Parathyroid adenoma (tissue), 2 donors: Measurements from ENCODE around the gene KIDINS220.

Source experiments
- H2AFZ ChIP-seq: fragments of 300-600 bp; sonication (generic); one replicate; pipeline ENCODE4 v1.7.0; 2017; ENCODE audit warnings: antibody characterized with exemption, mild to moderate bottlenecking
- H3K27ac ChIP-seq: fragments of 300-600 bp; sonication (generic); one replicate; pipeline ENCODE4 v1.7.0; 2017
- H3K27me3 ChIP-seq: fragments of 300-600 bp; sonication (generic); one replicate; pipeline ENCODE4 v1.7.0; 2017; ENCODE audit warnings: low read length; ENCODE audit not compliant: control insufficient read depth, insufficient read depth
- H3K36me3 ChIP-seq: fragments of 300-600 bp; sonication (generic); one replicate; pipeline ENCODE4 v1.7.0; 2017; ENCODE audit warnings: low read length; ENCODE audit not compliant: control insufficient read depth, insufficient read depth
- H3K4me1 ChIP-seq: fragments of 300-600 bp; sonication (generic); one replicate; pipeline ENCODE4 v1.7.0; 2017; ENCODE audit warnings: control low read depth
- H3K4me2 ChIP-seq: fragments of 300-600 bp; sonication (generic); one replicate; pipeline ENCODE4 v1.7.0; 2017; ENCODE audit warnings: low read length
- H3K4me3 ChIP-seq: fragments of 300-600 bp; sonication (generic); one replicate; pipeline ENCODE4 v1.7.0; 2017; ENCODE audit warnings: low read depth, low read length
- H3K79me2 ChIP-seq: fragments of 300-600 bp; sonication (generic); one replicate; pipeline ENCODE4 v1.7.0; 2017; ENCODE audit warnings: control low read depth
- H3K9ac ChIP-seq: fragments of 300-600 bp; sonication (generic); one replicate; pipeline ENCODE4 v1.7.0; 2017; ENCODE audit warnings: mild to moderate bottlenecking
- H3K9me3 ChIP-seq: fragments of 300-600 bp; sonication (generic); one replicate; pipeline ENCODE4 v1.7.0; 2017; ENCODE audit warnings: low read length; ENCODE audit not compliant: control insufficient read depth
- TF ChIP-seq, protein P1 (sequence below): fragments of 300-600 bp; sonication (generic); IDR thresholded peaks from one replicate; pipeline ENCODE4 v1.7.0; 2017; ENCODE audit warnings: antibody characterized with exemption, mild to moderate bottlenecking
- donor health status: primary hyperparathyroidism.

KIDINS220 gene

DNA sequence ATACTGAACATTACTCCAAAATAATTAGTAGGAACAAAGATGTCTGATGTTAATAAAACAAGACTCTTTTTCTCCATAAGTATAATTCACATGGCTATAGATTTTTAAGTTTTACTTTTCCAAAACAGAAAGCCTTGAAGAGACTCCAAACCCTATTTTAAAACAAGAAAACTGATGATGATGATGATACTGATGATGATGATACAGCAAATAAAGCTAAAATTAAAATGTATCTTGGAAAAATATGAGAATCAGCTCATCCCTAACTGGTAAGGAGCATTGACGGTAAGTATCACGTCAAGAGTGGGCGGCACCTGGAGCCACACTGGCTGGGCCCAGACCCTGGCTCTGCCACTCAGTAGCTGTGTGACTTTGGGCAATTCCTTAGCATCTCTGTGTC, 116.0 kb downstream of the KIDINS220 start:
- Histone ChIP-seq H2AFZ (no peak overlapping the region), H3K9me3 (no peaks in the 10 kb centered on the region), H3K36me3 (no peaks in the 10 kb centered on the region), H3K27me3 (no peaks in the 10 kb centered on the region), H3K4me3 (no peak overlapping the region), H3K9ac (no peak overlapping the region), H3K4me1 (no peaks in the 10 kb centered on the region), H3K79me2 (no peaks in the 10 kb centered on the region), H3K27ac (no peak overlapping the region), H3K4me2 (no peak overlapping the region)
- TF ChIP-seq, protein P1, sequence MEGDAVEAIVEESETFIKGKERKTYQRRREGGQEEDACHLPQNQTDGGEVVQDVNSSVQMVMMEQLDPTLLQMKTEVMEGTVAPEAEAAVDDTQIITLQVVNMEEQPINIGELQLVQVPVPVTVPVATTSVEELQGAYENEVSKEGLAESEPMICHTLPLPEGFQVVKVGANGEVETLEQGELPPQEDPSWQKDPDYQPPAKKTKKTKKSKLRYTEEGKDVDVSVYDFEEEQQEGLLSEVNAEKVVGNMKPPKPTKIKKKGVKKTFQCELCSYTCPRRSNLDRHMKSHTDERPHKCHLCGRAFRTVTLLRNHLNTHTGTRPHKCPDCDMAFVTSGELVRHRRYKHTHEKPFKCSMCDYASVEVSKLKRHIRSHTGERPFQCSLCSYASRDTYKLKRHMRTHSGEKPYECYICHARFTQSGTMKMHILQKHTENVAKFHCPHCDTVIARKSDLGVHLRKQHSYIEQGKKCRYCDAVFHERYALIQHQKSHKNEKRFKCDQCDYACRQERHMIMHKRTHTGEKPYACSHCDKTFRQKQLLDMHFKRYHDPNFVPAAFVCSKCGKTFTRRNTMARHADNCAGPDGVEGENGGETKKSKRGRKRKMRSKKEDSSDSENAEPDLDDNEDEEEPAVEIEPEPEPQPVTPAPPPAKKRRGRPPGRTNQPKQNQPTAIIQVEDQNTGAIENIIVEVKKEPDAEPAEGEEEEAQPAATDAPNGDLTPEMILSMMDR: no peak

GRCh38 chr2:8720741-8721140, 116.7 kb downstream of the KIDINS220 start:
- H3K9ac ChIP-seq: no peak overlapping the region
- TF ChIP-seq, protein P1: no peak
- no peak overlapping the region for H2AFZ ChIP-seq

DNA sequence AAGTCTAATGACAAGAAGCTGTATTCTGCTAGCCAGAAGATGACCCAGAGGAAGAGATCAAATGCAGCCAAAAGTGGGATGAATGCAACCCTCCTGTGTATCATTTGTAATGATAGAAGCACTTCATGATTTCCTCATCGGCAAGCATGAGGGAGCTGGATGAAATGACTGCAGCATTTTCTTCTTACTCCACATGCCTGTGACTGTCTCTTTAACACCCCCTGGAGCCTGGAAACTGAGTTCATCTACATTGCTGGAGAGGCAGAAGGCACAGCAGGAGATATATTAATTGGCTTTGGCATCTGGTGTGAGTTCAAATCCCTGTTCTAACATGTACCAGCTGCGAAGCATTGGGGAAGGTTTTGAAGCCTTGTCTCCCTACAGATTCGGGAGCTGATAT, 117.9 kb downstream of the KIDINS220 start:
- Histone ChIP-seq H3K36me3 (no peaks in the 10 kb centered on the region), H3K79me2 (no peaks in the 10 kb centered on the region), H3K9me3 (no peaks in the 10 kb centered on the region), H3K4me3 (no peak overlapping the region), H3K4me2 (no peak overlapping the region), H3K9ac (no peak overlapping the region), H3K27me3 (no peaks in the 10 kb centered on the region), H2AFZ (no peak overlapping the region), H3K27ac (no peak overlapping the region), H3K4me1 (no peaks in the 10 kb centered on the region)
- TF ChIP-seq, protein P1: no peak

More at GRCh38 chr2:8720741-8721140, 116.7 kb downstream of the KIDINS220 start:
- Histone ChIP-seq H3K4me1 (no peaks in the 10 kb centered on the region), H3K9me3 (no peaks in the 10 kb centered on the region), H3K4me2 (no peak overlapping the region), H3K27me3 (no peaks in the 10 kb centered on the region), H3K36me3 (no peaks in the 10 kb centered on the region), H3K79me2 (no peaks in the 10 kb centered on the region), H3K4me3 (no peak overlapping the region), H3K27ac (no peak overlapping the region)

- Histone ChIP-seq H3K4me3 (no peak overlapping the region), H3K4me1 (no peaks in the 10 kb centered on the region), H3K36me3 (no peaks in the 10 kb centered on the region), H3K79me2 (no peaks in the 10 kb centered on the region), H3K27ac (no peak overlapping the region), H3K4me2 (no peak overlapping the region), H3K9ac (no peak overlapping the region), H3K9me3 (no peaks in the 10 kb centered on the region), H2AFZ (no peak overlapping the region), H3K27me3 (no peaks in the 10 kb centered on the region)
- TF ChIP-seq, protein P1: no peak
Measured at GRCh38 chr2:8714971-8715370, 122.4 kb downstream of the KIDINS220 start.

- TF ChIP-seq, protein P1: no peak
- no peaks in the 10 kb centered on the region for H3K4me1 ChIP-seq
- no peaks in the 10 kb centered on the region for H3K27me3 ChIP-seq
- no peak overlapping the region for H3K9ac ChIP-seq
- H3K27ac ChIP-seq: no peak overlapping the region
- no peaks in the 10 kb centered on the region for H3K9me3 ChIP-seq
- H2AFZ ChIP-seq: no peak overlapping the region
- H3K36me3 ChIP-seq: no peaks in the 10 kb centered on the region
- no peak overlapping the region for H3K4me3 ChIP-seq
- H3K79me2 ChIP-seq: no peaks in the 10 kb centered on the region
- no peak overlapping the region for H3K4me2 ChIP-seq
Measured at GRCh38 chr2:8714283-8714682, 123.1 kb downstream of the KIDINS220 start.
